AG10803 (cell line): ENCODE results near the gene HDAC8.
"Not testable (repeated sequence)": the region's sequence is repeated elsewhere in the genome, so short reads cannot be mapped to it uniquely, and the experiment has no call there.

Source experiments
- DNase-seq: peaks from one replicate; pipeline ENCODE4 v3.0.0; 2010; ENCODE audit warnings: low read depth
- H3K4me3 ChIP-seq: 2 replicates; pipeline ENCODE4 v1.5.1; 2011; ENCODE audit warnings: mild to moderate bottlenecking, low read length, control low read depth
- TF ChIP-seq, protein P1 (sequence below): conservative IDR thresholded peaks from 2 replicates; pipeline ENCODE4 v1.5.1; 2011; ENCODE audit warnings: mild to moderate bottlenecking, low read length, control low read depth, inconsistent platforms

The HDAC8 gene

DNA sequence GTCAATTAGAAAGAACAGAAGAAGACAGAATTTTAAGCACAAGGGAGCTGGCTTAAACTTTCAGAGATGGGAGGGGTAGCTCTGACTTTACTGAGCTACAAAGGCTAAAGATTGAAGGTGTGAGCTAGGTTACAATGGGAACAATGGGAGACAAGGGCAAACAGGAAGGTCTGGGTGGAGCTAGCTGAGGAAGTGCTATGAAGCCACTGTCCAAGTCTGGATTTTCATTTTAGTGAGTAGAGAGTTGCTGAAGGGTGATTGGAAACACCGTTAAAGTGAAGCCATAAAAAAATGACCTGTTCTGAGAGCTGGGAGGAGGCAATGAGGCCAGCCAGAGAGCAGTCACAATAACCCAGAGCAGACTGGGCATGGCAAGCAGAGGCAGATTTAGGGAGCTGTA is 162.7 kb downstream of the HDAC8 start:
- H3K4me3 ChIP-seq: no peak overlapping the region
- TF ChIP-seq, protein P1, sequence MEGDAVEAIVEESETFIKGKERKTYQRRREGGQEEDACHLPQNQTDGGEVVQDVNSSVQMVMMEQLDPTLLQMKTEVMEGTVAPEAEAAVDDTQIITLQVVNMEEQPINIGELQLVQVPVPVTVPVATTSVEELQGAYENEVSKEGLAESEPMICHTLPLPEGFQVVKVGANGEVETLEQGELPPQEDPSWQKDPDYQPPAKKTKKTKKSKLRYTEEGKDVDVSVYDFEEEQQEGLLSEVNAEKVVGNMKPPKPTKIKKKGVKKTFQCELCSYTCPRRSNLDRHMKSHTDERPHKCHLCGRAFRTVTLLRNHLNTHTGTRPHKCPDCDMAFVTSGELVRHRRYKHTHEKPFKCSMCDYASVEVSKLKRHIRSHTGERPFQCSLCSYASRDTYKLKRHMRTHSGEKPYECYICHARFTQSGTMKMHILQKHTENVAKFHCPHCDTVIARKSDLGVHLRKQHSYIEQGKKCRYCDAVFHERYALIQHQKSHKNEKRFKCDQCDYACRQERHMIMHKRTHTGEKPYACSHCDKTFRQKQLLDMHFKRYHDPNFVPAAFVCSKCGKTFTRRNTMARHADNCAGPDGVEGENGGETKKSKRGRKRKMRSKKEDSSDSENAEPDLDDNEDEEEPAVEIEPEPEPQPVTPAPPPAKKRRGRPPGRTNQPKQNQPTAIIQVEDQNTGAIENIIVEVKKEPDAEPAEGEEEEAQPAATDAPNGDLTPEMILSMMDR: no peak
- DNase-seq: no peak

DNA sequence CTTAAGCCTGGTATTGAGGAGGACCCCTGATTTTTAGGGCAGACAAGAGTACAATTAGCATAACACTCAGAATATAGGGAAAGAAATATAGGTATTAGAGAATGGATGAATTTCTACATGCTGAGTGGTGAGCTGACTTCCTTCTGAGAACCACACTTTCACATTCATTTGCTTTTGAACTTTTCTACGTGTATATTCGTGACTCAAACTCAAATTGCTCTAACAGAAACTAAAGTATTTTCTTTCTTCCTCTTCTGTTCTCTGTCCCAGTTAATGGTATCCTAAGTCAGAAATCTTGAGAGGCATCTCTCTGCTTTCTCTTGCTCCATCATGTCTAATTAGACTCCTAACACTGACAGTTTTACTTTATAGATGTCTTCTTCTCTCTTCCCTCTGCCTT is 163.8 kb downstream of the HDAC8 start:
- no peak overlapping the region for H3K4me3 ChIP-seq
- TF ChIP-seq, protein P1: no peak
- no peak for DNase-seq

DNA sequence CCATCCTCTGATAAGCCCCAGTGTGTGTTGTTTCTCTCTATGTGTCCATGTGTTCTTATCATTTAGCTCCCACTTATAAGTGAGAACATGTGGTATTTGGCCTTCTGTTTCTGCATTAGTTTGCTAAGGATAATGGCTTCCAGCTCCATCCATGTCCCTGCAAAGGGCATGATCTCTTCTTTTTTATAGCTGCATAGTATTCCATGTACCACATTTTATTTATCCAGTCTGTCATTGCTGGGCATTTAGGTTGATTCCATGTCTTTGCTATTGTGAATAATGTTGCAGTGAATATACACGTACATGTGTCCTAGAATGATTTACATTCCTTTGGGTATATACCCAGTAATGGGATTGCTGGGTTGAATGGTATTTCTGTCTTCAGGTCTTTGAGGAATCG is 167.5 kb downstream of the HDAC8 start:
- not testable (repeated sequence) for DNase-seq, H3K4me3 ChIP-seq

DNA sequence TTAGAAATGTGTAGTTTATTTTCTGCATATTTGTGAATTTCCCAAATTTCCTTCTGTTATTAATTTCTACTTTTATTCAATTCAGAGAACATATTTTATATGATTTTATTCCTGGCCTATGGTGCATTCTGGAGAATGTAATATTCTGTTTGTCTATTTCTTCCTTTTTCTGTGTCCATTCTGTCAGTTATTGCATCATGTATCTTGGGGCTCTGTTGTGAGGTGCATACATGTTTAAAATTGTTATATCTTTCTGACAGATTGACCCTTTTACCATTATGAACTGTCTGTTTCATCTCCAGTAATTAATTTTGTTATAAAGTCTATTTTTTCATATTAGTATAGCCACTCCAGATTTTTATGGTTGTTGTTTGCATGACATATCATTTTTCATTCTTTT is 170.0 kb downstream of the HDAC8 start:
- TF ChIP-seq, protein P1: no peak

DNA sequence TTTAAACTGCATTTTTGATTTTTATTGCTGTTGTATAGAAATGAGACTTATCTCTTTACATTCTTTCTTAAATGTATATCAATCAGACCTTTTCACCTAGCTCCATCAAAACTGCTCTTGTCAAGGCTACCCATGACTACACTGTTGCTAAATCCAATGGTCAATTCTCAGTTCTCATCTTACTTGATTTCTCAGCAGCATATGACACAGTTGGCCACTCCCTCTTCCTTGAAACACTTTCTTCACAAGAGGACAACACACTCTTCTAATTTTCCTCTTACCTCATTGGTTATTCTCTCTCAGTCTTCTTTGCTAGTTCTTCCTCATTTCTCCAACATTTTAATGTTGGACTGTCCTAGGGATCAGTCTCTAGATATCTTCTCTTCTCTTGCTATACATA is 172.8 kb downstream of the HDAC8 start:
- DNase-seq: no peak
- H3K4me3 ChIP-seq: no peak overlapping the region
- TF ChIP-seq, protein P1: no peak

More for the DNA sequence above, 170.0 kb downstream of the HDAC8 start:
- DNase-seq: no peak
- no peak overlapping the region for H3K4me3 ChIP-seq

DNA sequence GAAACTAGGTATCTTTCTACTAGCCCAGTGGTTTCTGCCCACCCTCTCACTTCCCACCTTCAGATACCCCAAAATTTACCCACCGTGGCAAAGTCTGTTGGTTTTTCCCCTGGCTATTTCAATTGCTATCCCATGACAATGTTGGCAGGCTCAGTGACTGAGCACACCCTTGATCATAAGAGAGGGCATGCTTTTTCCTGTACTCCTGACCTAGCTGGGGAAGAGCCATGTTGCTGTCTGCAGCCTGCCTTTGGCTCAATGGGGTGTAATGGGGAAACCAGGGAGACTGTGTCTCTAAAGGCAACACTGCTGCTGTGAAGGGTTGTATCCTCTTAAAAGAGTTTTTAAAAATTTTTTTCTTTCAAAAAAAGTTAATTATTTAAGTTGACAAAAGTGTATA is 176.5 kb downstream of the HDAC8 start:
- H3K4me3 ChIP-seq: no peak overlapping the region
- DNase-seq: no peak
- TF ChIP-seq, protein P1: no peak

DNA sequence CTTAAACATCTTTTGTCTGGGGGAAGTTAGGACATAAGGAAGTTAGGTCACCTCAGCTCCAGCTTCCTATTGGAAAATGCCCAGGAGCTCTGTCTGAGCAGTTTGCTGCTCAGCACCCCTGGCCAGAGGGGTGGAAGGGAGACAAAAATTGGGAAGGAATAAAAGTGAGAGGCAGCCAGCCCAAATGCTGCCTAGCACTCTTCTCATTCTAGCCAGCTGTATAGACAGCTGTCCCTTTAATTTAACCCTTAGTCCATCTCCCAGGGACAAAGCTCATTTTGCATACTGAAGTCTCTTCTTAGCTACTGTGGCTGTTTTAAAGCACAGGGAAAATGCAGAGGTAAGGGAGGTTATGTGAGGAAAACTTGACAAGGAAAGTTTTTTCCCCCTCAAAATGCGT is 177.4 kb downstream of the HDAC8 start:
- TF ChIP-seq, protein P1: no peak
- DNase-seq: no peak
- H3K4me3 ChIP-seq: no peak overlapping the region
